Measurements from ENCODE around the gene WDR45. TPM values are rescaled to one million over a fixed set of nuclear protein-coding genes. Genes with fewer than 3 reads are reported as not detected.

The WDR45 gene
- total RNA-seq, 1 experiment from 2014 or later: 65.5 TPM

DNA sequence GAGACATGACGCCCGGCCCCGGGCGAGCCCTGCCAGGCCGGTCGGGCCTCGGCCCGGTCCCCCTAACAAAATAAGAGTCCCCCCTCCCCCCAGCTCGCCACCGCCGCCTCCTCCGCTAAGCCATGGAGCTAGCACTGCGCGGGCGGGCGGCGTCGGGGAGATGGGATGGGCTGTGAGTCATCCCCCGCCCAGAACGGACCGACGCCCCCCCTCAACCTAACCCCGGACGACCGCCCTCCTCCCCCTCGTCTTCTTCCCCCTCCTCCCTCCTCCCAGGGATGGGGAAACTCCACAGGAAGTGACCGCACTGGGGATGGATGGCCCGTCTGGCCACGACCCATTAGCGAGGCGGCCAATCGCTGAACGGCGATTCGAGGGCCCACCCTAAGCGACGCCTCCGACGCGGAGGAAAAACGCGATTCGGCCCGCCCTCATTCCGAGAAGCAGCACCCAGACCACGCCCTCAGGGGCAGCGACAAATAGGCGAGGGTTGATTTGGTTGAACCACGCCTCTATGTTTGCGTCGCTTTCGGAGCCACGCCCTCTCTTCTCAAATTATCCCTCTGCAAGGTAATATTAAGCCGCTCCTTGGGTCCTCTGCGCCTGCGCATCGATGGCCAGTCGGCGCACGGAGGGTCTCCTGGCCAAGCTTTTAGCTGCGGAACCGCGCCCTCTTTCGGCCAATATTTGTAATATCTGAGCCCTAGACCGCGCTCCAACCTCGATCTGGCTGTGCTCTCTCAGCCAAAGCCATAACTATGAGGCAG lies 36.3 kb downstream of the WDR45 start, which contains the start of gene TFE3:
TSS of gene TFE3 (minus strand) at position 138 of the 767 bp plus-strand sequence. CDS start at position 7, 131 bp downstream.
- peak; percentile 98 for DNase-seq (ENCODE audit: low spot score)

GRCh38 chrX:49042581-49043219 lies 37.0 kb downstream of the WDR45 start:
- peak; percentile 39 for DNase-seq (ENCODE audit: low spot score)

GRCh38 chrX:49041744-49042580 lies 37.7 kb downstream of the WDR45 start:
- DNase-seq (ENCODE audit: low spot score): no peak

- DNase-seq (ENCODE audit: low spot score): no peak
These were observed 39.2 kb downstream of the WDR45 start for GRCh38 chrX:49040376-49040955.

DNA sequence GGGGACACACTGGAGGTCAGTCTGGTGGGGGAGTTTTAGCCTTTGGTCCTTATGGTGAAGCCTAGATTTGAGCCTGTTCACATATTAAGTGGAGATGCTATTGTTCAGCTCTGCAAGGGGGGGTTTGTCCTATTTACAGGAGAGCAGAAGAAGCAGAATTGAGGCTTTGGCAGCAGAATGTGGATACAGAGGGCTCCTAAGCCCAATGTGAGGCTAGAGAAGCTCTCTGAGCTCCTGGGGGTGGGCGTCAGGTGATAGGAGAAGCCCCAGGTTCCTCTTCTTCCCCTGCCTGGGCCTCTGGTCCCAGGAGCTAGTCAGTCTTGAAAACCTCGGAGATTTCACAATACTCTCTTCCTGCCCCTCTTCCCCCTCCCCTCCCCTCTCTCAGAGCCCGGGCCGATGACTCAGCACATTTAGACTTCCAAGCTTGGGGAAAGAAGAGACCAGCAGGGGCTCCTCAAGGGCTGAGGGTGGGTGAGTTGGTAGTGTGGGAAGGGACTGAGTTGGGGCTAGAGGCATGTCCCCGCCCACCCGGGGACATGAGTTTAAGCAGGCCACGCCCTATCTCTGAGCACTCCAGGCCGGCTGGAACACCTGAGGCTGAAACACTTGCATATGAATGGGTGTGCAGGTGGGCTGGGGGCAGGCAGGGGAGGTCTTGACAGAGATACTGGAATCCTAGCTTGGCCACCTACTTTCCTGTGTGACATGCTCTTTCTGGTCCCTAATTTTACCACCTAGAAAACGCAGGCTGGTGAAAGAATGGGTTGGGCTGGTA lies 39.9 kb downstream of the WDR45 start:
- peak; percentile 74 for DNase-seq (ENCODE audit: low spot score)

DNA sequence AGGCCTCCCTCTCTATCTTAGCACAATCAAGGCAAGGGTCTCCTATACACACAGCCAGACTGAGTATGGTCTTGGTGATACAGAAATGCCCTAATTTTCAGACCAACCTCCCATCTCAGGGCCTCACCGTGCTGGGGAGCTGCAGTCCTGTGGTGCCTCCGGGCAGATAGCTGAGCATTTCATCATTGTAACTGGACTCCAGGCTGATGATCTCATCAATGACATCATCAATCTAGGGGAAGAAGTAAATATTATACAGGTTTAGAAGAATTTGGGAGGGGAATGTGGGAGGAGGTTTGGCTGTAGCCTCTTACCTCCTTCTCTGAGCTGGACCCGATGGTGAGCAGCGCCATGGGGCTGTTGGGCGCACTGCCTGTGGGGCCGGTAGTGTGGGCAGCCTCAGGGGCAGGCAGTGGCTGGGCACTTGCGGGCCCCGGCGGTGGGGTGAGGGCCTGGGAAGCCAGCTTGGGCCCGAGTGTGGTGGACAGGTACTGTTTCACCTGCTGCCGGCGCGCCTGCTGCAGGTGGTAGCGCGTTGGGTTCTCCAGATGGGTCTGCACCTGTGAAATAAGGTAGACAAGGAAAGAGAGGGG lies 41.7 kb downstream of the WDR45 start:
- DNase-seq (ENCODE audit: low spot score): no peak

- no peak for DNase-seq (ENCODE audit: low spot score)
These were observed 49.4 kb downstream of the WDR45 start for GRCh38 chrX:49030283-49030682.

- DNase-seq (ENCODE audit: low spot score): peak; percentile 70
These were observed 49.8 kb downstream of the WDR45 start for GRCh38 chrX:49029876-49030275.

Small RNA genes within 50 kb of the gene (small RNA-seq; reads per million reads assigned to genes)
- not detected for gene RNU4-52P

Other genes with a start within 250 kb of the WDR45 start
- not detected in 2 replicates for gene PCSK1N, start 244.3 kb downstream of the WDR45 start, total RNA-seq (2014; rRNA removed; shearing (Covaris generic))
- 127 and 148 TPM in 2 replicates for gene TIMM17B, start 182.1 kb downstream of the WDR45 start, total RNA-seq (2014; rRNA removed; shearing (Covaris generic))
- gene PQBP1, start 182.0 kb downstream of the WDR45 start, total RNA-seq (2014; rRNA removed; shearing (Covaris generic)): 86.3 and 97.5 TPM in 2 replicates
- gene SLC35A2, start 168.2 kb downstream of the WDR45 start, total RNA-seq (2014; rRNA removed; shearing (Covaris generic)): 66.8 and 75.0 TPM in 2 replicates
- gene PIM2, start 160.9 kb downstream of the WDR45 start, total RNA-seq (2014; rRNA removed; shearing (Covaris generic)): 13.4 and 14.9 TPM in 2 replicates
- 42.8 and 48.6 TPM in 2 replicates for gene OTUD5, start 122.3 kb downstream of the WDR45 start, total RNA-seq (2014; rRNA removed; shearing (Covaris generic))
- gene KCND1, start 108.0 kb downstream of the WDR45 start, total RNA-seq (2014; rRNA removed; shearing (Covaris generic)): 0.18 TPM in 1 of 2 replicates, not detected in the other
- gene GRIPAP1, start 77.6 kb downstream of the WDR45 start, total RNA-seq (2014; rRNA removed; shearing (Covaris generic)): 24.6 and 26.4 TPM in 2 replicates
- 46.6 and 53.6 TPM in 2 replicates for gene TFE3, start 36.5 kb downstream of the WDR45 start, total RNA-seq (2014; rRNA removed; shearing (Covaris generic))
- 10.6 and 12.6 TPM in 2 replicates for gene CCDC120, start 20.9 kb downstream of the WDR45 start, total RNA-seq (2014; rRNA removed; shearing (Covaris generic))
- 0.15 and 0.57 TPM in 2 replicates for gene PRAF2, start 5.9 kb downstream of the WDR45 start, total RNA-seq (2014; rRNA removed; shearing (Covaris generic))
- 39.4 and 41.6 TPM in 2 replicates for gene GPKOW, start 43.8 kb upstream of the WDR45 start, total RNA-seq (2014; rRNA removed; shearing (Covaris generic))
- gene MAGIX, start 82.9 kb upstream of the WDR45 start, total RNA-seq (2014; rRNA removed; shearing (Covaris generic)): 12.6 and 13.6 TPM in 2 replicates
- 27.3 and 28.1 TPM in 2 replicates for gene PLP2, start 92.0 kb upstream of the WDR45 start, total RNA-seq (2014; rRNA removed; shearing (Covaris generic))
- 19.0 and 22.3 TPM in 2 replicates for gene PRICKLE3, start 106.5 kb upstream of the WDR45 start, total RNA-seq (2014; rRNA removed; shearing (Covaris generic))
- gene SYP, start 120.3 kb upstream of the WDR45 start, total RNA-seq (2014; rRNA removed; shearing (Covaris generic)): 0.61 and 1.1 TPM in 2 replicates
- gene CACNA1F, start 153.5 kb upstream of the WDR45 start, total RNA-seq (2014; rRNA removed; shearing (Covaris generic)): not detected in 2 replicates
- gene CCDC22, start 155.6 kb upstream of the WDR45 start, total RNA-seq (2014; rRNA removed; shearing (Covaris generic)): 25.0 and 27.7 TPM in 2 replicates
- gene FOXP3, start 184.8 kb upstream of the WDR45 start, total RNA-seq (2014; rRNA removed; shearing (Covaris generic)): not detected in 2 replicates
- gene PPP1R3F, start 189.9 kb upstream of the WDR45 start, total RNA-seq (2014; rRNA removed; shearing (Covaris generic)): 7.2 and 7.3 TPM in 2 replicates
- not detected in 2 replicates for gene GAGE10, start 223.8 kb upstream of the WDR45 start, total RNA-seq (2014; rRNA removed; shearing (Covaris generic))
- not detected in 2 replicates for gene GAGE12J, start 242.2 kb upstream of the WDR45 start, total RNA-seq (2014; rRNA removed; shearing (Covaris generic))

Data from HT-29 (cell line).